Panc1 (cell line): Measurements from ENCODE around the gene PAX4.

Experiments used
- CTCF ChIP-seq: fragments of 450-650 bp; IDR thresholded peaks from 2 replicates; pipeline ENCODE4 v1.5.1; 2017; ENCODE audit warnings: mild to moderate bottlenecking
- POLR2AphosphoS5 ChIP-seq: IDR thresholded peaks from 2 replicates; pipeline ENCODE4 v1.6.1; 2012; ENCODE audit warnings: mild to moderate bottlenecking, low read depth, low read length, moderate library complexity

- TF ChIP-seq POLR2AphosphoS5 (no peak), CTCF (no peak)
These were observed 36.2 kb downstream of the PAX4 start for GRCh38 chr7:127581716-127582115.
